ENCODE measurements around the gene CRIP2.

CRIP2 gene

DNA sequence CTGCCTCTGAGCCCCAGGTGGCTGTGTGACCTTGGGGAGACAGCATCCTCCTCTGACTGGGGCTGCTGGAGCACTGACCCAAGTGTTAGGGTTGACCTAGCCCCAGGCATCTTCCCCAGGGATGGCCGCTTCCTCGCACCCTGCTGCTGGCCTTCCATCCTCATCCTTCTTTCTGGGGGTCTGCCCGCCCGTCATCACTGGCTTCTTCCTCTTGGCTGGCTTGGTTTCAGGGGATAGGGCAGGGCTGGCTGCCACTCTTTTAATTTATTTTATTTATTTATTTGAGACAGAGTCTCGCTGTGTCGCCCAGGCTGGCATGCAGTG, 19.9 kb downstream of the CRIP2 start:
- in situ Hi-C loops (cut with HindIII; ENCODE audit: low sequenced_read_pairs) = no loop called here
- no peak for DNase-seq (ENCODE audit: low read depth)
- no peak for TF ChIP-seq CTCF (IDR thresholded peaks at IDR 0.05; ENCODE audit: low read depth, low read length, missing control alignments)
- H3K4me3 ChIP-seq (ENCODE audit: low read depth, low read length) = no peak overlapping the region

GRCh38 chr14:105495101-105495989, 20.7 kb downstream of the CRIP2 start:
- no peak for TF ChIP-seq CTCF (IDR thresholded peaks at IDR 0.05; ENCODE audit: low read depth, low read length, missing control alignments)
- no peak overlapping the region for H3K4me3 ChIP-seq (ENCODE audit: low read depth, low read length)
- DNase-seq (ENCODE audit: low read depth) = no peak
- in situ Hi-C loops (cut with HindIII; ENCODE audit: low sequenced_read_pairs) = no loop called here

DNA sequence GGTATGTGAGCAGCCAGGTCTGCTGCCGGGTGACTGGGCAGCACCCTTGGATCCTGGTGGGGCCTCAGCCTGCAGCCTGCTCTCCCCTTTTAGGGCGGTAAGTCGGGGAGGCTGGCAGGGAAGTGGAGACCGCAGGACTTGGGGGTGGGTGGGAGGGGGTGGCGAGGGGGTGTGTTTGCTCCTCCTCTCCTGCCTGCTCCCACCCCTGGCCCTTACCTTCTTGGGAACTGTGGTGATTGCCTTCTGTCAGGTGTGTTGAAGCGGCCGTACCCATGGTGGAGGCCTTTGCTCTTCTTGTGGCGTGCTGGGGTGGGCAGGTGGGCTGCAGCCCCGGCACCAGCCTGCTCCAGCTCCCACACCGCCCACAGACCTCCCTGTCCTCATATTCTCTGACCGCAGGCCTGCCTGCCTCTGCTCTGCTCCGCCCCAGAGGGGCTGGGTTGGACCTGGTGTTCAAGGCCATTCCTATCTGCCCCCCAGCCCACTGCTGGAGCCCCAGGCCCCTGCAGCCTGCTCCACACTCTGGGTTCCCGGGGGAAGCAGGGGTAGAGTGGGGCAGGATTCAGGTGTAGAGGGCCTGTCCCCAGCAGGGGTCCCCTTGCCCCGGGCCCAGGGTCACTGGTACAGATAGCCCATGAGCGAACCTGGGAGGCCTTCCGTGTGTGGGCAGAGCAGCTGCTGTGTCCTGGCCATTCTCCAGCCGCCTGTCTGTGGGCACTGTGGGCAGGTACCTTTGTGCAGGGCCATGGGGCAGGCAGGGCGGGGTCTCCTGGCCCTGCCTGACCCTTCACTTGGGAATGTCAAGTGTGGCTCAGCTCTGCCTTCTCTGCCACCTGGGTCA, 21.6 kb downstream of the CRIP2 start:
- in situ Hi-C loops (cut with HindIII; ENCODE audit: low sequenced_read_pairs) = no loop called here
- TF ChIP-seq CTCF (IDR thresholded peaks at IDR 0.05; ENCODE audit: low read depth, low read length, missing control alignments) = no peak
- no peak overlapping the region for H3K4me3 ChIP-seq (ENCODE audit: low read depth, low read length)
- no peak for DNase-seq (ENCODE audit: low read depth)

- H3K4me3 ChIP-seq (ENCODE audit: low read depth, low read length) = no peak overlapping the region
- DNase-seq (ENCODE audit: low read depth) = no peak
- no peak for TF ChIP-seq CTCF (IDR thresholded peaks at IDR 0.05; ENCODE audit: low read depth, low read length, missing control alignments)
- in situ Hi-C loops (cut with HindIII; ENCODE audit: low sequenced_read_pairs) = no loop called here
These were observed 22.4 kb downstream of the CRIP2 start for GRCh38 chr14:105496831-105497591.

- H3K4me3 ChIP-seq (ENCODE audit: low read depth, low read length) = no peak overlapping the region
- TF ChIP-seq CTCF (IDR thresholded peaks at IDR 0.05; ENCODE audit: low read depth, low read length, missing control alignments) = no peak
- DNase-seq (ENCODE audit: low read depth) = no peak
- in situ Hi-C loops (cut with HindIII; ENCODE audit: low sequenced_read_pairs) = no loop called here
These were observed 23.2 kb downstream of the CRIP2 start for GRCh38 chr14:105497671-105498429.
